ENCODE measurements around the gene COPE. TPM values are rescaled to one million over a fixed set of nuclear protein-coding genes. Genes with fewer than 3 reads are reported as not detected.

Gene COPE
- polyA plus RNA-seq, 1 experiment, result 170 TPM

GRCh38 chr19:18893587-18894253 lies 25.5 kb downstream of the COPE start:
- Histone ChIP-seq H3K27me3 (ENCODE audit: control insufficient read depth, insufficient read depth, low read length) (peaks cover 28% of the 10 kb centered on the region), H3K27ac (ENCODE audit: low read depth, low read length) (no peak overlapping the region), H3K9me3 (ENCODE audit: control insufficient read depth, insufficient read depth, low read length) (no peaks in the 10 kb centered on the region; the same call in 1 of the 2 replicates), H3K4me3 (ENCODE audit: low read depth, low read length) (no peak overlapping the region)
- no peak for TF ChIP-seq CTCF (IDR thresholded peaks at IDR 0.05; ENCODE audit: low read depth, low read length)
- DNase-seq (ENCODE audit: low read depth, low spot score), result no peak
- CTCF ChIA-PET, result no interaction called here
- POLR2A ChIA-PET, result interaction anchor here (0.5 to 1.5 kb wide), 2 partner anchors 26 to 1498 kb away, joined by 3 to 6 read pairs; partner anchors contain the start of genes COPE and DDX49

- Histone ChIP-seq H3K27me3 (ENCODE audit: control insufficient read depth, insufficient read depth, low read length) (peaks cover 28% of the 10 kb centered on the region), H3K9me3 (ENCODE audit: control insufficient read depth, insufficient read depth, low read length) (no peaks in the 10 kb centered on the region; the same call in 1 of the 2 replicates), H3K27ac (ENCODE audit: low read depth, low read length) (no peak overlapping the region), H3K4me3 (ENCODE audit: low read depth, low read length) (no peak overlapping the region)
- ChIA-PET POLR2A (interaction anchor here (0.6 kb wide), 1 partner anchor 29 kb away, joined by 5 read pairs; the partner anchor contains the start of gene DDX49), CTCF (interaction anchor here (0.6 kb wide), 1 partner anchor 23 kb away, joined by 3 read pairs; no protein-coding TSS in a partner anchor)
- no peak for DNase-seq (ENCODE audit: low read depth, low spot score)
- no peak for TF ChIP-seq CTCF (IDR thresholded peaks at IDR 0.05; ENCODE audit: low read depth, low read length)
These were observed 29.0 kb downstream of the COPE start for GRCh38 chr19:18889949-18890745.

- DNase-seq (ENCODE audit: low read depth, low spot score), result no peak
- no peak for TF ChIP-seq CTCF (IDR thresholded peaks at IDR 0.05; ENCODE audit: low read depth, low read length)
- Histone ChIP-seq H3K9me3 (ENCODE audit: control insufficient read depth, insufficient read depth, low read length) (no peaks in the 10 kb centered on the region), H3K27me3 (ENCODE audit: control insufficient read depth, insufficient read depth, low read length) (peaks cover 5% of the 10 kb centered on the region), H3K27ac (ENCODE audit: low read depth, low read length) (no peak overlapping the region), H3K4me3 (ENCODE audit: low read depth, low read length) (no peak overlapping the region)
- ChIA-PET POLR2A (no interaction called here), CTCF (no interaction called here)
These were observed 32.2 kb downstream of the COPE start for GRCh38 chr19:18886972-18887371.

GRCh38 chr19:18883526-18884304 lies 35.5 kb downstream of the COPE start:
- no peak overlapping the region for H3K27ac ChIP-seq (ENCODE audit: low read depth, low read length)
- no peak overlapping the region for H3K4me3 ChIP-seq (ENCODE audit: low read depth, low read length)
- no peak for TF ChIP-seq CTCF (IDR thresholded peaks at IDR 0.05; ENCODE audit: low read depth, low read length)
- POLR2A ChIA-PET, result interaction anchor here (0.6 to 0.7 kb wide), 2 partner anchors 77 to 198 kb away, joined by 4 to 5 read pairs; no protein-coding TSS in a partner anchor
- DNase-seq (ENCODE audit: low read depth, low spot score), result no peak
- no peaks in the 10 kb centered on the region; the same call in 1 of the 2 replicates for H3K9me3 ChIP-seq (ENCODE audit: control insufficient read depth, insufficient read depth, low read length)
- CTCF ChIA-PET, result no interaction called here
- no peaks in the 10 kb centered on the region for H3K27me3 ChIP-seq (ENCODE audit: control insufficient read depth, insufficient read depth, low read length)
